HG02884 (cell line): ENCODE data around the gene F8.
"Not testable (repeated sequence)": the region's sequence is repeated elsewhere in the genome, so short reads cannot be mapped to it uniquely, and the experiment has no call there.

ENCODE experiments used
- ATAC-seq: cut with Tn5 transposase; IDR thresholded peaks from one replicate; pipeline ENCODE4 v1.9.1; 2021; ENCODE audit warnings: mild to moderate bottlenecking, moderate library complexity; ENCODE audit not compliant: unreplicated experiment

F8 gene

GRCh38 chrX:154987940-154988339 is 34.6 kb downstream of the F8 start:
- ATAC-seq: no peak

GRCh38 chrX:154986826-154987575 is 35.5 kb downstream of the F8 start:
- ATAC-seq: no peak

GRCh38 chrX:154981116-154981411 is 41.5 kb downstream of the F8 start:
- no peak for ATAC-seq

- peak; percentile 83 for ATAC-seq
Measured at GRCh38 chrX:154980330-154981115, 42.0 kb downstream of the F8 start.

- no peak for ATAC-seq
Measured at GRCh38 chrX:154979629-154980028, 42.9 kb downstream of the F8 start.

GRCh38 chrX:154968353-154968752 is 54.2 kb downstream of the F8 start:
- ATAC-seq: no peak

GRCh38 chrX:154967603-154968002 is 54.9 kb downstream of the F8 start:
- no peak for ATAC-seq

- no peak for ATAC-seq
Measured at GRCh38 chrX:154961947-154962346, 60.6 kb downstream of the F8 start.

GRCh38 chrX:154955799-154956198 is 66.7 kb downstream of the F8 start:
- ATAC-seq: not testable (repeated sequence)

GRCh38 chrX:154939265-154939664 is 83.3 kb downstream of the F8 start:
- ATAC-seq: not testable (repeated sequence)

GRCh38 chrX:154924771-154925170 is 97.8 kb downstream of the F8 start:
- ATAC-seq: not testable (repeated sequence)

GRCh38 chrX:154918060-154918483 is 104.5 kb downstream of the F8 start:
- no peak for ATAC-seq

- no peak for ATAC-seq
Measured at GRCh38 chrX:154914052-154914451, 108.5 kb downstream of the F8 start.

- ATAC-seq: not testable (repeated sequence)
Measured at GRCh38 chrX:154910528-154910927, 112.0 kb downstream of the F8 start.

- ATAC-seq: not testable (repeated sequence)
Measured at GRCh38 chrX:154910048-154910447, 112.5 kb downstream of the F8 start.

GRCh38 chrX:154908821-154909220 is 113.7 kb downstream of the F8 start:
- no peak for ATAC-seq

GRCh38 chrX:154902408-154902807 is 120.1 kb downstream of the F8 start:
- no peak for ATAC-seq

GRCh38 chrX:154900323-154900722 is 122.2 kb downstream of the F8 start:
- ATAC-seq: no peak

GRCh38 chrX:154892296-154892695 is 130.2 kb downstream of the F8 start:
- ATAC-seq: no peak

GRCh38 chrX:154890990-154891639 is 131.4 kb downstream of the F8 start:
- ATAC-seq: no peak

GRCh38 chrX:154886789-154887221 is 135.7 kb downstream of the F8 start:
- peak; percentile 55 for ATAC-seq
